Hepatocyte (in vitro differentiated cells): ENCODE results near the gene NTRK3. TPM values are rescaled to one million over a fixed set of nuclear protein-coding genes. Genes with fewer than 3 reads are reported as not detected.

Experiments used
- DNase-seq: peaks from one replicate; pipeline ENCODE4 v3.0.0-alpha.2; 2016; ENCODE audit warnings: low spot score
- H2AFZ ChIP-seq: fragments of 200-600 bp; sonication (generic); 2 replicates; pipeline ENCODE4 v1.6.0; 2016; ENCODE audit warnings: antibody characterized with exemption, mild to moderate bottlenecking
- H3K27ac ChIP-seq: fragments of 200-600 bp; sonication (generic); 2 replicates; pipeline ENCODE4 v1.5.1; 2016; ENCODE audit warnings: mild to moderate bottlenecking
- H3K27me3 ChIP-seq: fragments of 200-600 bp; sonication (generic); 2 replicates; pipeline ENCODE4 v1.6.1; 2016
- H3K36me3 ChIP-seq: fragments of 200-600 bp; sonication (generic); replicated peaks from 2 replicates; pipeline ENCODE4 v1.5.1; 2016; ENCODE audit warnings: low read depth; ENCODE audit not compliant: insufficient read depth
- H3K4me1 ChIP-seq: fragments of 200-600 bp; sonication (generic); 2 replicates; pipeline ENCODE4 v1.5.1; 2016; ENCODE audit warnings: mild to moderate bottlenecking, moderate library complexity; ENCODE audit not compliant: insufficient read depth
- H3K4me2 ChIP-seq: fragments of 200-600 bp; sonication (generic); 2 replicates; pipeline ENCODE4 v1.6.0; 2016
- H3K4me3 ChIP-seq: fragments of 200-600 bp; sonication (generic); 2 replicates; pipeline ENCODE4 v1.5.1; 2016; ENCODE audit warnings: mild to moderate bottlenecking
- H3K79me2 ChIP-seq: fragments of 200-600 bp; sonication (generic); 2 replicates; pipeline ENCODE4 v1.6.0; 2017; ENCODE audit warnings: mild to moderate bottlenecking
- H3K9me2 ChIP-seq: fragments of 200-600 bp; sonication (generic); replicated peaks from 2 replicates; pipeline ENCODE4 v1.6.0; 2017; ENCODE audit warnings: mild to moderate bottlenecking; ENCODE audit not compliant: insufficient read depth
- H3K9me3 ChIP-seq: fragments of 200-600 bp; sonication (generic); 2 replicates; pipeline ENCODE4 v1.5.1; 2016; ENCODE audit warnings: low read depth, mild to moderate bottlenecking
- H4K20me1 ChIP-seq: fragments of 200-600 bp; sonication (generic); 2 replicates; pipeline ENCODE4 v1.6.0; 2016; ENCODE audit warnings: mild to moderate bottlenecking; ENCODE audit not compliant: insufficient read depth, poor library complexity, severe bottlenecking
- CTCF ChIP-seq: fragments of 200-600 bp; sonication (generic); IDR thresholded peaks from 2 replicates; pipeline ENCODE4 v1.5.1; 2016; ENCODE audit warnings: antibody characterized with exemption, mild to moderate bottlenecking; ENCODE audit not compliant: poor library complexity
- EZH2 ChIP-seq: fragments of 200-600 bp; sonication (generic); IDR thresholded peaks from 2 replicates; pipeline ENCODE4 v1.6.1; 2016; ENCODE audit warnings: antibody characterized with exemption, mild to moderate bottlenecking, borderline replicate concordance
- EZH2phosphoT487 ChIP-seq: fragments of 200-600 bp; sonication (generic); IDR thresholded peaks from one replicate; pipeline ENCODE4 v1.6.1; 2018; ENCODE audit warnings: antibody characterized with exemption, mild to moderate bottlenecking, low read depth, moderate library complexity; ENCODE audit not compliant: unreplicated experiment, severe bottlenecking
- WGBS: methylation state at CpG from one replicate; pipeline ENCODE4 v1.1.6; 2016; ENCODE audit warnings: low lambda C conversion rate; ENCODE audit errors: missing lambda C conversion rate; 5-methylcytosine and 5-hydroxymethylcytosine counted together
- polyA plus RNA-seq: library from polyadenylated mRNA; unstranded; fragments of >200 nt; fragmentation: Nextera tagmentation; extraction: Ambion mirVana; gene quantifications from 2 replicates; pipeline ENCODE4 v1.2.1, GENCODE V29; 2016
- total RNA-seq: library from RNA; depleted of rRNA; stranded (reverse); fragments of >200 nt; gene quantifications from 2 replicates; pipeline ENCODE4 v1.2.3, GENCODE V29; 2014

Gene NTRK3
- total and polyA plus RNA-seq, 2 experiments from 2014 or later = 4.9 to 5.6 TPM

GRCh38 chr15:88276821-88277410 is 20.4 kb upstream of the NTRK3 start:
- Histone ChIP-seq H3K4me2 (no peak overlapping the region), H4K20me1 (no peaks in the 10 kb centered on the region), H3K79me2 (no peaks in the 10 kb centered on the region), H3K27me3 (peaks cover 19% of the 10 kb centered on the region), H3K4me3 (no peak overlapping the region), H3K9me3 (no peaks in the 10 kb centered on the region), H2AFZ (no peak overlapping the region), H3K36me3 (no peaks in the 10 kb centered on the region), H3K9me2 (no peaks in the 10 kb centered on the region), H3K4me1 (no peaks in the 10 kb centered on the region), H3K27ac (no peak overlapping the region)
- 80% methylated on average over 16 of the region's 16 CpGs for WGBS
- DNase-seq = no peak
- TF ChIP-seq EZH2phosphoT487 (no peak), CTCF (no peak), EZH2 (no peak)

GRCh38 chr15:88275804-88276203 is 19.3 kb upstream of the NTRK3 start:
- H3K27ac ChIP-seq = no peak overlapping the region
- 64% methylated on average over 10 of the region's 10 CpGs for WGBS
- H3K9me3 ChIP-seq = no peaks in the 10 kb centered on the region

GRCh38 chr15:88274553-88275460 is 18.3 kb upstream of the NTRK3 start:
- H3K27me3 ChIP-seq = peaks cover 10% of the 10 kb centered on the region
- DNase-seq = peak; percentile 77
- H3K4me1 ChIP-seq = no peaks in the 10 kb centered on the region
- no peak overlapping the region for H3K27ac ChIP-seq
- no peaks in the 10 kb centered on the region for H4K20me1 ChIP-seq
- no peak overlapping the region for H3K4me3 ChIP-seq
- H3K4me2 ChIP-seq = no peak overlapping the region
- TF ChIP-seq EZH2phosphoT487 = no peak
- TF ChIP-seq CTCF = peak; percentile 79
- TF ChIP-seq EZH2 = no peak
- no peaks in the 10 kb centered on the region for H3K36me3 ChIP-seq
- no peak overlapping the region for H2AFZ ChIP-seq
- H3K9me3 ChIP-seq = no peaks in the 10 kb centered on the region
- 51% methylated on average over 11 of the region's 11 CpGs for WGBS
- no peaks in the 10 kb centered on the region for H3K9me2 ChIP-seq
- no peaks in the 10 kb centered on the region for H3K79me2 ChIP-seq

More at GRCh38 chr15:88275804-88276203, 19.3 kb upstream of the NTRK3 start:
- no peak overlapping the region for H3K4me2 ChIP-seq
- no peak overlapping the region for H2AFZ ChIP-seq
- H3K79me2 ChIP-seq = no peaks in the 10 kb centered on the region
- no peaks in the 10 kb centered on the region for H3K36me3 ChIP-seq
- H3K9me2 ChIP-seq = no peaks in the 10 kb centered on the region
- no peaks in the 10 kb centered on the region for H3K4me1 ChIP-seq
- H3K4me3 ChIP-seq = no peak overlapping the region
- peaks cover 10% of the 10 kb centered on the region for H3K27me3 ChIP-seq
- DNase-seq = no peak
- no peaks in the 10 kb centered on the region for H4K20me1 ChIP-seq
- no peak for TF ChIP-seq EZH2phosphoT487

GRCh38 chr15:88272421-88272820 is 15.9 kb upstream of the NTRK3 start:
- Histone ChIP-seq H3K4me3 (no peak overlapping the region), H3K27me3 (peaks cover 6% of the 10 kb centered on the region), H3K9me3 (no peaks in the 10 kb centered on the region), H3K4me1 (no peaks in the 10 kb centered on the region), H2AFZ (no peak overlapping the region), H3K79me2 (no peaks in the 10 kb centered on the region), H4K20me1 (no peaks in the 10 kb centered on the region), H3K4me2 (no peak overlapping the region), H3K27ac (no peak overlapping the region), H3K9me2 (no peaks in the 10 kb centered on the region), H3K36me3 (no peaks in the 10 kb centered on the region)
- DNase-seq = no peak
- WGBS = 93% methylated on average over 2 of the region's 2 CpGs
- TF ChIP-seq CTCF (no peak), EZH2phosphoT487 (no peak), EZH2 (no peak)
